IMR-90 (cell line): Measurements from ENCODE around the gene DSCAM.

Source experiments
- CEBPB ChIP-seq: IDR thresholded peaks from 2 replicates; pipeline ENCODE4 v1.6.1; 2012; ENCODE audit warnings: low read depth, low read length, improper control_type of control experiment
- CHD1 ChIP-seq: IDR thresholded peaks from 2 replicates; pipeline ENCODE4 v1.6.1; 2012; ENCODE audit warnings: low read depth, low read length, improper control_type of control experiment
- FOS ChIP-seq: fragments of 150-350 bp; IDR thresholded peaks from 2 replicates; pipeline ENCODE4 v1.6.1; 2016; ENCODE audit warnings: low read depth, low read length
- MAZ ChIP-seq: IDR thresholded peaks from 2 replicates; pipeline ENCODE4 v1.6.1; 2012; ENCODE audit warnings: low read depth, mild to moderate bottlenecking, low read length, improper control_type of control experiment, moderate library complexity, borderline replicate concordance
- MXI1 ChIP-seq: IDR thresholded peaks from 2 replicates; pipeline ENCODE4 v1.6.1; 2012; ENCODE audit warnings: low read depth, mild to moderate bottlenecking, low read length, moderate library complexity, borderline replicate concordance
- POLR2A ChIP-seq: IDR thresholded peaks from 2 replicates; pipeline ENCODE4 v1.6.1; 2012; ENCODE audit warnings: mild to moderate bottlenecking, low read depth, low read length
- RAD21 ChIP-seq: IDR thresholded peaks from 2 replicates; pipeline ENCODE4 v1.6.1; 2012; ENCODE audit warnings: low read length, improper control_type of control experiment
- RCOR1 ChIP-seq: IDR thresholded peaks from 2 replicates; pipeline ENCODE4 v1.6.1; 2012; ENCODE audit warnings: mild to moderate bottlenecking, low read length, improper control_type of control experiment; ENCODE audit not compliant: insufficient replicate concordance
- RFX5 ChIP-seq: IDR thresholded peaks from 2 replicates; pipeline ENCODE4 v1.8.0; 2012; ENCODE audit warnings: low read depth, mild to moderate bottlenecking, low read length, moderate library complexity
- SMC3 ChIP-seq: fragments of 150-350 bp; IDR thresholded peaks from 2 replicates; pipeline ENCODE4 v1.6.1; 2016; ENCODE audit warnings: low read depth, mild to moderate bottlenecking, antibody characterized with exemption, low read length, moderate library complexity
- TF ChIP-seq, protein P1 (sequence below): conservative IDR thresholded peaks from 2 replicates; pipeline ENCODE4 v1.5.1; 2012; ENCODE audit warnings: mild to moderate bottlenecking, low read depth, low read length, improper control_type of control experiment
- TF ChIP-seq, protein P2 (sequence below): fragments of 150-350 bp; IDR thresholded peaks from 2 replicates; pipeline ENCODE4 v1.6.1; 2016; ENCODE audit warnings: low read depth, mild to moderate bottlenecking, low read length, moderate library complexity, borderline replicate concordance
- TF ChIP-seq, protein P3 (sequence below): fragments of 150-350 bp; IDR thresholded peaks from 2 replicates; pipeline ENCODE4 v1.6.1; 2017; ENCODE audit warnings: mild to moderate bottlenecking, antibody characterized with exemption, low read length, low read depth

DNA sequence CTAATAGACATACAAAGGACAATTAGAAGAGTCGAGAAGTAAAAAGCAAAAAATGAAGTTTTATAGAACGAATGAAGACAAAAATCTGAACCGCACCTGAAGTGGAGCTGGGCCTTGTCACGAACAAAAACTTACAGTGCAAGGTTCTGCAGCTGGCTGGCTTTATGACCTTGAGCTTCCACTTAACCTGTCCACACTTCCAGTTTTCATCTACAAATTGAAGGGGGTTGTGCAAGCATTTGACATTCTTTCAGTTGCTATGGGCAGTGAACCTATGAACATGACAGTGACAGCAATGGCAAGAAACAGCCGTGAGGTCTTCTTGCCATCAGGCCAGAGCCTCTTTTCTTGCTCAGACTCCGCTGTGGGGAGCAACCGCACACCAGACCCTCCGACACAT is 93.2 kb downstream of the DSCAM start:
- no peak for TF ChIP-seq FOS
- TF ChIP-seq POLR2A = no peak
- TF ChIP-seq, protein P1, sequence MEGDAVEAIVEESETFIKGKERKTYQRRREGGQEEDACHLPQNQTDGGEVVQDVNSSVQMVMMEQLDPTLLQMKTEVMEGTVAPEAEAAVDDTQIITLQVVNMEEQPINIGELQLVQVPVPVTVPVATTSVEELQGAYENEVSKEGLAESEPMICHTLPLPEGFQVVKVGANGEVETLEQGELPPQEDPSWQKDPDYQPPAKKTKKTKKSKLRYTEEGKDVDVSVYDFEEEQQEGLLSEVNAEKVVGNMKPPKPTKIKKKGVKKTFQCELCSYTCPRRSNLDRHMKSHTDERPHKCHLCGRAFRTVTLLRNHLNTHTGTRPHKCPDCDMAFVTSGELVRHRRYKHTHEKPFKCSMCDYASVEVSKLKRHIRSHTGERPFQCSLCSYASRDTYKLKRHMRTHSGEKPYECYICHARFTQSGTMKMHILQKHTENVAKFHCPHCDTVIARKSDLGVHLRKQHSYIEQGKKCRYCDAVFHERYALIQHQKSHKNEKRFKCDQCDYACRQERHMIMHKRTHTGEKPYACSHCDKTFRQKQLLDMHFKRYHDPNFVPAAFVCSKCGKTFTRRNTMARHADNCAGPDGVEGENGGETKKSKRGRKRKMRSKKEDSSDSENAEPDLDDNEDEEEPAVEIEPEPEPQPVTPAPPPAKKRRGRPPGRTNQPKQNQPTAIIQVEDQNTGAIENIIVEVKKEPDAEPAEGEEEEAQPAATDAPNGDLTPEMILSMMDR = no peak
- no peak for TF ChIP-seq SMC3
- no peak for TF ChIP-seq RAD21
- TF ChIP-seq RFX5 = no peak
- TF ChIP-seq CEBPB = no peak
- TF ChIP-seq MXI1 = no peak
- TF ChIP-seq, protein P2, sequence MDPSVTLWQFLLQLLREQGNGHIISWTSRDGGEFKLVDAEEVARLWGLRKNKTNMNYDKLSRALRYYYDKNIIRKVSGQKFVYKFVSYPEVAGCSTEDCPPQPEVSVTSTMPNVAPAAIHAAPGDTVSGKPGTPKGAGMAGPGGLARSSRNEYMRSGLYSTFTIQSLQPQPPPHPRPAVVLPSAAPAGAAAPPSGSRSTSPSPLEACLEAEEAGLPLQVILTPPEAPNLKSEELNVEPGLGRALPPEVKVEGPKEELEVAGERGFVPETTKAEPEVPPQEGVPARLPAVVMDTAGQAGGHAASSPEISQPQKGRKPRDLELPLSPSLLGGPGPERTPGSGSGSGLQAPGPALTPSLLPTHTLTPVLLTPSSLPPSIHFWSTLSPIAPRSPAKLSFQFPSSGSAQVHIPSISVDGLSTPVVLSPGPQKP = no peak
- TF ChIP-seq MAZ = no peak
- no peak for TF ChIP-seq RCOR1
- TF ChIP-seq, protein P3, sequence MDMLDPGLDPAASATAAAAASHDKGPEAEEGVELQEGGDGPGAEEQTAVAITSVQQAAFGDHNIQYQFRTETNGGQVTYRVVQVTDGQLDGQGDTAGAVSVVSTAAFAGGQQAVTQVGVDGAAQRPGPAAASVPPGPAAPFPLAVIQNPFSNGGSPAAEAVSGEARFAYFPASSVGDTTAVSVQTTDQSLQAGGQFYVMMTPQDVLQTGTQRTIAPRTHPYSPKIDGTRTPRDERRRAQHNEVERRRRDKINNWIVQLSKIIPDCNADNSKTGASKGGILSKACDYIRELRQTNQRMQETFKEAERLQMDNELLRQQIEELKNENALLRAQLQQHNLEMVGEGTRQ = no peak
- TF ChIP-seq CHD1 = no peak
